Duodenal mucosa (tissue), 2 donors: ENCODE measurements around the gene CAMKMT.

Experiments
- H3K27ac ChIP-seq: one replicate; pipeline ENCODE4 v1.7.0; 2013; ENCODE audit warnings: low read depth, low read length
- H3K27me3 ChIP-seq, 2 donors: one replicate each; pipeline ENCODE4 v1.7.0; 2013; ENCODE audit warnings: low read length in 2 of 2, control low read depth in 1 of 2; ENCODE audit not compliant: insufficient read depth in 2 of 2, control insufficient read depth in 1 of 2
- H3K36me3 ChIP-seq, 2 donors: one replicate each; pipeline ENCODE4 v1.7.0; 2013; ENCODE audit warnings: low read length in 2 of 2, control low read depth in 1 of 2; ENCODE audit not compliant: insufficient read depth in 2 of 2, control insufficient read depth in 1 of 2
- H3K4me1 ChIP-seq, 2 donors: one replicate each; pipeline ENCODE4 v1.7.0; 2013; ENCODE audit warnings: low read length in 2 of 2, control low read depth in 1 of 2; ENCODE audit not compliant: insufficient read depth in 2 of 2, control insufficient read depth in 1 of 2
- H3K4me3 ChIP-seq, 2 donors: one replicate each; pipeline ENCODE4 v1.7.0; 2013; ENCODE audit warnings: low read length in 2 of 2, low read depth in 1 of 2
- H3K9ac ChIP-seq, 2 donors: one replicate each; pipeline ENCODE4 v1.7.0; 2013; ENCODE audit warnings: low read length in 2 of 2, low read depth in 1 of 2
- H3K9me3 ChIP-seq, 2 donors: one replicate each; pipeline ENCODE4 v1.7.0; 2013; ENCODE audit warnings: low read length in 2 of 2, control low read depth in 1 of 2; ENCODE audit not compliant: control insufficient read depth in 1 of 2

CAMKMT gene

DNA sequence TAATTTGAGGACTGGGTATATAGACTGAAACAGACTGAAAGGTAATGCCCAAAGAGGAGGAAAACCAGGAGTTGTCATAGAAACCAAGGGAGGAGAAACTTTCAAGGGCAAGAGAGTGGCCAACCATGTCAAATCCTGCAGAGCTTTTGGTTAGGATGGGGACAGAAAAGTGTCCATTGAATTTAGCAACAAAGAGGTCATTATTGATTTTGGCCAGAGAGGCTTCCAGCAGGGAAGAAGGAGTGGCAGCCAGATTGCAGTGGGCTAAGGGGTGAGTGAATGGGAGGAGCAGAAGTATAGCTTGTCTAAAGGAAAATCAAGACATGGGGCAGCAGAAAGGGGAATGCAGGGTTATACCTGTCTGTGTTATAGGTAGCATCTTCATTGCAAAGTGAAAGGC lies 194.0 kb downstream of the CAMKMT start:
- Histone ChIP-seq H3K4me1 (no peaks in the 10 kb centered on the region), H3K27ac (no peak overlapping the region), H3K4me3 (no peak overlapping the region), H3K27me3 (no peaks in the 10 kb centered on the region), H3K9me3 (no peaks in the 10 kb centered on the region), H3K9ac (no peak overlapping the region), H3K36me3 (no peaks in the 10 kb centered on the region)

DNA sequence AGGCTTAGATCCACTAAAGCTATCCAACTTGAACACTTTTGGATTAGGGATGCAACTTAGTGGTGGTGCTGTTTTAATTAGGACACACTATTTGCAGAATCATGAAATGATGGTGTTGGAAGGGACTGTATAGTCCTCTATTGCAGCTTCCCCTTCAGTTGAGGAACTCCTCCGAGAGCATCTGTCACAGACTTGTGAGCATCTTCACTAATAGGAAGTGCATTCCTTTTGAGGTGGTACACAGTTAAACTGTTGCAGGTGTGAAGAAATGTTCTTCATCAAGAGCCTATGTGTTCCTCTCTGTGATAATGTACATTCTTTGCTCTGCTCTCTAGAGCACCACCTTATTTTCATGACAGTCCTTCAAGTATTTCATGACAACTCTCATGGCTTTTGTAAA lies 197.4 kb downstream of the CAMKMT start:
- Histone ChIP-seq H3K36me3 (no peaks in the 10 kb centered on the region), H3K27ac (no peak overlapping the region), H3K9ac (no peak overlapping the region), H3K4me1 (no peaks in the 10 kb centered on the region), H3K9me3 (no peaks in the 10 kb centered on the region), H3K27me3 (no peaks in the 10 kb centered on the region), H3K4me3 (no peak overlapping the region)

DNA sequence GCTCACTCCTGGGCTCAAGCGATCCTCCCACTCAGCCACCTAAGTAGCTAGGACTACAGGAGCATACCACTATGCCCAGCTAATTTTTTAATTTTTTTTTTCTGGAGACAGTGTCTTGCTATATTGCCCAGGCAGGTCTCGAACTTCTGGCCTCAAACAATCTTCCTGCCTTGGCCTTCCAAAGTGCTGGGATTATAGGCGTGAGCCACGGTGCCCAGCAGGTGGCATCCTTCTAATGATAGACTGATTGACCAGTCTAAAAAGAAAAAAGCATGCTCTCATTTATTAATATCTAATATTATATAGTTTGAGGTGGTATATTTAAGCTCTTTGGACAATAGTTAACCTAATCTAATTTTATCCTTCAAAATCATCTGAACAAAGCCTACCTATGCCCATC lies 198.6 kb downstream of the CAMKMT start:
- Histone ChIP-seq H3K36me3 (no peaks in the 10 kb centered on the region), H3K4me3 (no peak overlapping the region), H3K4me1 (no peaks in the 10 kb centered on the region), H3K27ac (no peak overlapping the region), H3K9me3 (no peaks in the 10 kb centered on the region), H3K27me3 (no peaks in the 10 kb centered on the region), H3K9ac (no peak overlapping the region)

DNA sequence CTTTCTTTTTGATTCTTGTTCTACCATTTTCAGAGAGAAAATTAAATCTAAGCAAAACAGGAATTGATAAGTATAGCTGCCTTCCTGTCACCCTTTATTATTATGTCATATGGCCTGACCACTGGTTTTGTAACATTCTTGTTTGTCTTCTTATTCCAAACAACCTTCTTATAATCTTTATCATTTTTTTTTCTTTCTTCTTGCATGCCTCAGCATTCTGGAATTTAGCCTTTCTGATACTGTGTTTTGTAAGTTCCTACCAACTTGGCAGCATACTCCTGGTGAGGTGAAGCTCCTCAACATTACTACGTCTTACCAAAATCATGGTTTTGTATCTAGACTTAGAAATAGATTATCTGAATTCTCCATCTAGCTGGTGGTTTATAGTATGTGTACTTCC lies 199.2 kb downstream of the CAMKMT start:
- H3K9ac ChIP-seq, result no peak overlapping the region
- no peaks in the 10 kb centered on the region for H3K36me3 ChIP-seq
- H3K9me3 ChIP-seq, result no peaks in the 10 kb centered on the region
- no peaks in the 10 kb centered on the region for H3K27me3 ChIP-seq
- no peak overlapping the region for H3K27ac ChIP-seq
- H3K4me1 ChIP-seq, result no peaks in the 10 kb centered on the region
- no peak overlapping the region for H3K4me3 ChIP-seq

DNA sequence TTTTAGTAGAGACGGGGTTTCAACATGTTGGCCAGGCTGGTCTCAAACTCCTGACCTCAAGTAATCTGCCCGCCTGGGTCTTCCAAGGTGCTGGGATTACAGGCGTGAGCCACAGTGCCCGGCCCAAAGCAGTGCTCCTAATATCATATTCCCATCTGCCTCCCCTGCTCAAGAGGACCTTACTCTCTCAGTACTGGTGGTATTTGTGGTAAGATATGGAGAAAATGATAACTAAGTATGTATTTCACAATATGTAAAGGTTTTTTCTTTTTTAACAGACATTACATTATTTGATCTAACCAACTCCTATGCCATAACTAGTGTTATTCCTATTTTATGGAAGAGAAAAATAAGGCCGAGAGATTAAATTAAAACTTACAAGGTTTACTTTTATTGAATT lies 201.0 kb downstream of the CAMKMT start:
- no peak overlapping the region for H3K27ac ChIP-seq

DNA sequence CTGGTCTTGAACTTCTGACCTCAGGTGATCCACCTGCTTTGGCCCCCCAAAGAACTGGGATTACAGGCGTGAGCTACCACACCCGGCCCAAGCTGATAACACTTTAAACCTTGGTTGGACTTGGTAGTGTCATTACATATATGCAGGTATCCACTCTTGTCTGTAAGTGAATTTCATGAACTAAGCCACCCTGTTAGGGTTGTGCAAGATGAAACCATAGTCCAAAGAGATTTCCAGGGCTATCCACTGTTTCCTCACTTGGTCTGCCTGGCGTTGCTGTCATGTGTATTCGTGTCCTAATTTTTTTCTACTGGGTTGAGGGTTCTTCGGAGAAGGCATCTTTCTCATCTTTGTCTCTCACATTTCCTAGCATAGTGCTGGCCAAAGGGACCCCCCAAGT lies 203.0 kb downstream of the CAMKMT start:
- Histone ChIP-seq H3K4me1 (no peaks in the 10 kb centered on the region), H3K36me3 (no peaks in the 10 kb centered on the region), H3K9me3 (no peaks in the 10 kb centered on the region), H3K27me3 (no peaks in the 10 kb centered on the region), H3K9ac (no peak overlapping the region), H3K4me3 (no peak overlapping the region), H3K27ac (no peak overlapping the region)

More for the DNA sequence above, 201.0 kb downstream of the CAMKMT start:
- Histone ChIP-seq H3K9me3 (no peaks in the 10 kb centered on the region), H3K4me3 (no peak overlapping the region), H3K36me3 (no peaks in the 10 kb centered on the region), H3K4me1 (no peaks in the 10 kb centered on the region), H3K27me3 (no peaks in the 10 kb centered on the region), H3K9ac (no peak overlapping the region)

DNA sequence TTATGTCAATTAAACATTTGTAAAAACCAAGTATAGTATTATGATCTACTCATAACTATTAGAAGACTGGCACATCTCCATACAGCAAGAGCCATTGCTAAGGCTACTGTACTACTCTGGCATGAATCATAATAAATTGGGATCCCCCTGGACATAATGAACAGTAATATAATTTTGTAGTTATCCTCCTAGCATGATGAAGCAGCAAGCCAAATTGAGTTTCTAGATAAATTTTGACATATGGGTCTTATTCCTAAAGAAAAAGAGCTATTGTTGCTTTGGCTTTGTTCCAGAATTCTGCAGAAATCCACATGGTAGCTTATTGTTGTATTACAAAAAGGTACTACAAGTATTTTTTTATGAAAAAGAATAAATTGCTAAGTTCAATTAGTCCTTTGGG lies 204.3 kb downstream of the CAMKMT start:
- no peaks in the 10 kb centered on the region for H3K4me1 ChIP-seq
- H3K9me3 ChIP-seq, result no peaks in the 10 kb centered on the region
- no peak overlapping the region for H3K4me3 ChIP-seq
- H3K27me3 ChIP-seq, result no peaks in the 10 kb centered on the region
- H3K27ac ChIP-seq, result no peak overlapping the region
- no peaks in the 10 kb centered on the region for H3K36me3 ChIP-seq
- no peak overlapping the region for H3K9ac ChIP-seq

DNA sequence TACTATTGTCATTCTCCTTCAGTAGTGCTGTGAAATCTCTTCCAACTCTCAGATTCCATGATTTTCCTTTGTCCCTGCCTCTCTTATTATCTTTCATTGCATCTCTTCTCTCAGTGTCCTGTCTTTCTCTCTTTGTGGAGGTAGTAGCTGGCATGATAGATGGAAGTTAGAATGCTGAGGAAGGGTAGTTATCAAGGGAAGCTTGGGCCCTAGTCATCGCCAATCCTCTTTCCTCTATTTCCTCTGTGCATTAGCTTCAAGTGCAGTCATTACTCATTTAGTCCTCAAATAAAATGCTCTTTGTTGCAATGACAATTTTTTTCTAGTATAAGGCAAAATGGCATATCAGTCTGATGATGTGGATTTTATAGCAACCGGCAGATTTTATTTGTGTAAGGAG lies 207.7 kb downstream of the CAMKMT start:
- no peak overlapping the region for H3K27ac ChIP-seq
- no peaks in the 10 kb centered on the region for H3K36me3 ChIP-seq

DNA sequence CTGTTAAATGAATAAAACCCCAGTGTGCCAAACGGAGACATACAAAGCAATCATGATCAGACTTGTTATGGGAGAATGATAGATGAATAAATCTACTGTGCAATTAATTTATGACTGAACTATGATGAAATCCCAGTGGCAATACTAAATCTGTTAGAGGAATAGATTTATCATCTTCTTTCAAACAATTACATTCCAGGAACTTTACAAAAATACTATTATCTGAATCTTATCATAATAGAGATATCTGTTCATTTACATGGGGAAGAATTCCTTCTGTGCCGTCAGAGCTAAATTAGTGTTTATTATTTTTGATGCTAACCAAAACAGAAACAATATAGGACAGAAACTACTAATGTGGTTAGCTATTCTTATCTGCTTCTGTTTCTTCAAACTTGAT lies 208.5 kb downstream of the CAMKMT start:
- H3K36me3 ChIP-seq, result no peaks in the 10 kb centered on the region
- H3K27ac ChIP-seq, result no peak overlapping the region
- H3K27me3 ChIP-seq, result no peaks in the 10 kb centered on the region
- no peak overlapping the region for H3K9ac ChIP-seq
- no peaks in the 10 kb centered on the region for H3K4me1 ChIP-seq
- no peaks in the 10 kb centered on the region for H3K9me3 ChIP-seq
- H3K4me3 ChIP-seq, result no peak overlapping the region

More for the DNA sequence above, 207.7 kb downstream of the CAMKMT start:
- Histone ChIP-seq H3K27me3 (no peaks in the 10 kb centered on the region), H3K9ac (no peak overlapping the region), H3K9me3 (no peaks in the 10 kb centered on the region), H3K4me3 (no peak overlapping the region), H3K4me1 (no peaks in the 10 kb centered on the region)

DNA sequence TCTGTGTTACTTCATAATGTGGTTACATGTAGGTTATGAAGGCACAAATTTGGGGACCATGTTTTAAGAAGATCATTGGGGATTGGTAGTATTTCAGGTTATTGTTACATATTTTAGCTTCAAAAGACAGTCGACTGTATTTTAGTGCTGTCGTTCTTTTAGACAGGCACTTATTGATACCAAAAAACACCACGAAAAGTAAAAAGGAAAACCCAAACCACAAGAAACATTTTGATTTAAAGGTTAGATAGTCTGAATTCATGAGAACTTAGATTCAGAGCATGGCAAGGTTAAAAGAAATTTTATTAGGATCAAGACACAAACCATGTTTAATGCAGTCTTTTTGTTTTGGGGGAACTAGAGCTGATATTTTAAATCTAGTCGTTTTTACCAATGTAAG lies 209.0 kb downstream of the CAMKMT start:
- H3K36me3 ChIP-seq, result no peaks in the 10 kb centered on the region
- H3K4me1 ChIP-seq, result no peaks in the 10 kb centered on the region
- no peak overlapping the region for H3K27ac ChIP-seq
- H3K4me3 ChIP-seq, result no peak overlapping the region
- no peaks in the 10 kb centered on the region for H3K27me3 ChIP-seq
- no peak overlapping the region for H3K9ac ChIP-seq
- H3K9me3 ChIP-seq, result no peaks in the 10 kb centered on the region

DNA sequence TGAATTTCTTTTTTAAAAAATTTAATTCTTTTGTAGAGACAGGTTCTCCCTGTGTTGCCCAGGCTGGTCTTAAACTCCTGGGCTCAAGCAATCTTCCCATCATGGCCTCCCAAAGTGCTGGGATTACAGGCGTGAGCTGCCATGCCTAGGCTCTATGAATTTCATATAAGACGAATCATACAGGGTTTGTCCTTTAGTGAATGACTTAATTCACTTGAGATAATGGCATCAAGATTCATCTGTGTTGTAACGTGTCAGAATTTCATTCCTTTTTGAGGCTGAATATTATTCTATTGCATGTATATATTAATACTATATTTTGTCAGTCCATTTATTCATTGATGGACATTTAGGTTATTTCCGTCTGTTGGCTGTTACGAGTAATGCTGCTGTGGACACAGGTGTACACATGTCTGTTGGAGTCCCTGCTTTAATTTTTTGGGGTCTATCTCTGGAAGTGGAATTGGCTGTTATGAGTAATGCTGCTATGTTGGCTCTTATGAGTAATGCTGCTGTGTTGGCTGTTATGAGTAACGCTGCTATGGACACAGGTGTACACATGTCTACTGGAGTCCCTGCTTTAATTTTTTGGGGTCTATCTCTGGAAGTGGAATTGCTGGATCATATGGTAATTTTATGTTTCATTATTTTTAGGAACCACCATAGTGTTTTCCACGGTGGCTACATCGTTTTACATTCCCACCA lies 210.6 kb downstream of the CAMKMT start:
- H3K9ac ChIP-seq, result no peak overlapping the region
- H3K9me3 ChIP-seq, result no peaks in the 10 kb centered on the region
- H3K36me3 ChIP-seq, result no peaks in the 10 kb centered on the region
- H3K4me1 ChIP-seq, result no peaks in the 10 kb centered on the region
- no peak overlapping the region for H3K4me3 ChIP-seq
- no peak overlapping the region for H3K27ac ChIP-seq
- no peaks in the 10 kb centered on the region for H3K27me3 ChIP-seq
